GM19397 (cell line): Measurements from ENCODE around the gene MDFI.

Experiments
- ATAC-seq: cut with Tn5 transposase; IDR thresholded peaks from one replicate; pipeline ENCODE4 v1.9.1; 2021; ENCODE audit warnings: mild to moderate bottlenecking, moderate library complexity; ENCODE audit not compliant: unreplicated experiment

The MDFI gene, protein sequence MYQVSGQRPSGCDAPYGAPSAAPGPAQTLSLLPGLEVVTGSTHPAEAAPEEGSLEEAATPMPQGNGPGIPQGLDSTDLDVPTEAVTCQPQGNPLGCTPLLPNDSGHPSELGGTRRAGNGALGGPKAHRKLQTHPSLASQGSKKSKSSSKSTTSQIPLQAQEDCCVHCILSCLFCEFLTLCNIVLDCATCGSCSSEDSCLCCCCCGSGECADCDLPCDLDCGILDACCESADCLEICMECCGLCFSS

GRCh38 chr6:41638002-41638934, at the start of gene MDFI:
Gene MDFI, plus strand, starts transcription at chr6:41638468. Its CDS starts 282 bp downstream, at chr6:41638750.
- ATAC-seq: no peak

DNA sequence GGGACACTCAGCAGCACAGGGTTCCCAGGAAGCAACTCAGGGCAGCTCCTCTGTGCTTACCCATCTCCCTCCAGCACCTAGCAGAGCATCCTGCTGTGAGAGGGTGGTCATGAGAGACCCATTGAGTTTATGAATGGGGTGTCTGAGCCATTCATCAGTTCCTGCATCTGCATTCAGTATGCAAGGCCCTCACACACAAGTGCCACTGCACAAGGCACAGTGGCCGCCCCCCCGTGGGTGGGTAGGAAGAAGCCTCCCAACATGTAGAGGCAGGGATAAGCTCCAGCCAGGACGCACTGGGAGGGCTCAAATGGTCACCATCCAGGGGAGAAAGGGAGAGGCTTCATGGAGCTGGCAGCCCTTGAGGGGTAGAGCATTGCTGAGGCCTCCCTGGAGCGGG, 49.0 kb upstream of the MDFI start:
- ATAC-seq: no peak

DNA sequence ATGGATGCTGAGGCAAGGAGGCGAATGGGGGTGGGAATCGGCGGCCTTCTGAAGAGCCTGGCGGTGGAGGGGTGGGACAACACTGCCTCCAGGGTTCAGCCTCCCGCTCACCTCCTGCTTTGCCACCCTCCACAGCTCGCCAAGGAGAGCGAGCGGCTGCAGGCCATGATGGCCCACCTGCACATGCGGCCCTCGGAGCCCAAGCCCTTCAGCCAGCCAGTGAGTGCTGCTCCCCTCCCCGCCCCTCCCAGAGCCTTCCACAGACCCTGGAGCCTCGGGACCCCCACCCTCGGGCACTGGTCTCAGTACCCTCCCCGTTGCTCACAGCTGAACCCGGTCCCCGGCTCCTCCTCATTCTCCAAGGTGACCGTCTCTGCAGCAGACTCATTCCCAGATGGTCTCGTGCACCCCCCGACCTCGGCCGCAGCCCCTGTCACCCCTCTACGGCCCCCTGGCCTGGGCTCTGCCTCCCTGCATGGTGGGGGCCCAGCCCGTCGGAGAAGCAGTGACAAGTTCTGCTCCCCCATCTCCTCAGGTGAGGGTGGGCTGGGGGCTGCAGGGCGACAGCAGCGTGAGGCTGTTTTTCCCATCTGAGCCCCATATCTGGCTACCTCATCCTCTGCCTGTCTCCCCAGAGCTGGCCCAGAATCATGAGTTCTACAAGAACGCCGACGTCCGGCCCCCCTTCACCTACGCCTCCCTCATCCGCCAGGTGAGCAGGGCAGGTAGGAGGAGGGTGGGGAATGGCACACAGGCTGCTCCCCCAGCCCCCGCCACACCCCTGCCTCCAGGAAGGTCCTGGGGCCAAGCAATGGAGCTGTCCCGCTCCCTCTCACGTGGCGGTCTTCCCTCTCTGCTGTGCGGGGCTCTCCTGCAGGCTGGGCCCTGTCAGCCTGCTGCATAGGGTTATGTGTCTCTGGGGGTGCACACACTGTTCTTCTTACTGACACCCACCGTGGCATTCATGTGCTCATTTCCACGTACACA, 48.3 kb upstream of the MDFI start:
- no peak for ATAC-seq

DNA sequence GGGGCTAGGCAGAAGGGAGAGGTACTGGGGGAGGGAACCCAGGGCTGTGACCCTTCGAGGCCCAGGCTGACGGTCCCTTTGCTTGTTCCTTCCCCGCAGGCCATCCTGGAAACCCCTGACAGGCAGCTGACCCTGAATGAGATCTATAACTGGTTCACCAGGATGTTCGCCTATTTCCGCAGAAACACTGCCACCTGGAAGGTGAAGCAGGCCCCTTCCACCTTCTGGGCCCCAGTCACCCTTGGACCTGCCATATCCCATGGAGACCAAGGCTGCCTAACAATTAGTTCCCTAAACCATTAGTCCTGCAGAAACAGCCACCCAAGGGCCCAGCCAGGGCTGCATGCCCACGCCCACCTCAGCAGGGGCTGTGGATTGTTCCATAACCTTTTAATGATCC, 47.1 kb upstream of the MDFI start:
- no peak for ATAC-seq

- ATAC-seq: no peak
Measured at GRCh38 chr6:41591859-41592502, 46.3 kb upstream of the MDFI start.

DNA sequence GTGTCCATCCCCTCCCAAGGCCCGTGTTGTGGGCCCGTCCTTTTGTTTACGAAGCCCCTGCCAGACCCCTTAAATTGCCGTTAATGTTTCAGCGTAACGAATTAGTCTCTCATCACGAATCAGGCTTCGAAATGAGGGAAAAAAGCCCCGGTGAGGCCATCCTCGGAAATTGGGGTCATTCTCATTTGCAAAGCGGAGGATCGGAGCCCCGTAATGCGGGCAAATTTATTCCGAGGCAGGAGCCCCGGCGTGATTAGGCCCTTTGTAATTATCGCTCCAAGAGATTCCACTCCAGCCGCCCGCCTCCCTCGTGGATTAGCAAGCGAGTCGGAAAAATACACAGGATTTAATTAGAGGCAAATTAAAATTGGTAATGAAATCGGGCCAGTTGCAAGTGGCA, 44.9 kb upstream of the MDFI start:
- no peak for ATAC-seq

DNA sequence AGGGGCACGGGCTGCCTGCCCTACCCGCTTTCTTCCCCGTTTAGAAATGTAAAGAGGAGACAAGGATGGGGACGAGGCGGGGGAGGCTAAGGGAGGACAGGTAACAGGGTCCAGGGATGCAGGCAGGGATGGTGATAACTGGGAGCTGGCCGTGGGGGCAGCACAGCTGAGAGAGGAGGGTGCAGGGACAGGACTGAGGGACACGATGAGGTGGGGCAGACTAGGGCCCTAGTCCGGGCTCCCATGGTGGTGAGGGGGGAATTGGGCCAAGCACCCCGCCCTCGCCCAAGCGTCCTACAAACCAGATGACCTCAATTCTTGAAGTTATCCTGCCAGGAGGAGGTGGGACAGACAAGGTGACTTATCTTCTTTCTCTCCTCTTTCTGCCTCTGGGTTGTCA, 44.4 kb upstream of the MDFI start:
- ATAC-seq: no peak

GRCh38 chr6:41594326-41594725, 43.9 kb upstream of the MDFI start:
- ATAC-seq: no peak

DNA sequence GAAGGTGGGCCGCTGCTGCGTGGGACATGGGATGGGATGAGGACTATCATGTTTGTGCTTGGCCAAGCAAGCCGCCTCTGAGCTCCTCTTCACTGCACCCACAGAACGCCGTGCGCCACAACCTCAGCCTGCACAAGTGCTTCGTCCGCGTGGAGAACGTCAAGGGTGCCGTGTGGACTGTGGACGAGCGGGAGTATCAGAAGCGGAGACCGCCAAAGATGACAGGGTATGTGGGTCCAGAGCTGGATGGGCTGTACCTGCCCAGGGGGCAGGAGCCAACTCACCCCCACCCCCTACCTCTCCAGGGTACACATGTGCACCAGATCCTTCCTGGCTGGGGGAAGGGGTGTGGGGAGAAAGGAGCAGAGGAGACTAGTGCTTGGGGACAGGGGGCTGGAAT, 43.5 kb upstream of the MDFI start:
- ATAC-seq: no peak

DNA sequence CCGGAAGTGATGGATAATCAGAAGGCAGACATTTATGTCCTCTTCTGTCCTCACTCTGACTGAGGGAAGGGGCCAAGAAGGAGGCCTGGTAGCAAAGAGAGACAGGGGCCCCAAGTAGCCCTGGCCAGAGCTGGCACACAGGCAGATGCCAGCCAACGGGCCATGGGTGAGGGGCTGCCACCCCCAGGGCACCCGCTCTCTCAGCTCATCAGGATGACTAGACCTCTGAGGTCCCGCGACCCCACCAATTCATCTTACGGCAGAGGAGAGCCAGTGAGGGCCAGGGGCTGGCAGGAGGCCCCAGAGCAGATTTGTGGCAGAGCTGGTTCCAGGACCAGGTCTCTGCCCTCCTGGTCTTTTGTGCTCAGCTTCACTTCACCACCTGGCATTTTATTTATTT, 43.1 kb upstream of the MDFI start:
- ATAC-seq: no peak

GRCh38 chr6:41596096-41596685, 42.1 kb upstream of the MDFI start:
- no peak for ATAC-seq

DNA sequence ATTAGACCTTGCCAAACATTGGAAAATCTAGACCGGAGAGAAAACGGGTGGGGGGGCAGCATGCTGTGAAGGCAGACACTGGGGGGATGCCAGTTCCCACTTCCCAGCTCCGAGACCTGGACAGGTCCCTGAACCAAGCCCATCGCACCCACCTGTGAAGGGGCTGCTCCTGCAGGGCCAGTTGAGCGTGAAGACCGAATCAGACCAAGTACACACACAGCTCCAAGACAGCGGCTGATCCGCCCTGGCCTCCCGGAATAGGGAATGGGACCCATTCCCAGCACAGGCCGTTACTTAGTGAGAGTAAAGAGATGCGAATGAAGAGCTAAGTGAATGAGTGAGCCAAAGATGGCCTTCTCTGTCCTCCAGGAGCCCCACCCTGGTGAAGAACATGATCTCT, 41.5 kb upstream of the MDFI start:
- ATAC-seq: no peak

- ATAC-seq: no peak
Measured at GRCh38 chr6:41597246-41598000, 40.8 kb upstream of the MDFI start.

- ATAC-seq: no peak
Measured at GRCh38 chr6:41598670-41599014, 39.6 kb upstream of the MDFI start.

DNA sequence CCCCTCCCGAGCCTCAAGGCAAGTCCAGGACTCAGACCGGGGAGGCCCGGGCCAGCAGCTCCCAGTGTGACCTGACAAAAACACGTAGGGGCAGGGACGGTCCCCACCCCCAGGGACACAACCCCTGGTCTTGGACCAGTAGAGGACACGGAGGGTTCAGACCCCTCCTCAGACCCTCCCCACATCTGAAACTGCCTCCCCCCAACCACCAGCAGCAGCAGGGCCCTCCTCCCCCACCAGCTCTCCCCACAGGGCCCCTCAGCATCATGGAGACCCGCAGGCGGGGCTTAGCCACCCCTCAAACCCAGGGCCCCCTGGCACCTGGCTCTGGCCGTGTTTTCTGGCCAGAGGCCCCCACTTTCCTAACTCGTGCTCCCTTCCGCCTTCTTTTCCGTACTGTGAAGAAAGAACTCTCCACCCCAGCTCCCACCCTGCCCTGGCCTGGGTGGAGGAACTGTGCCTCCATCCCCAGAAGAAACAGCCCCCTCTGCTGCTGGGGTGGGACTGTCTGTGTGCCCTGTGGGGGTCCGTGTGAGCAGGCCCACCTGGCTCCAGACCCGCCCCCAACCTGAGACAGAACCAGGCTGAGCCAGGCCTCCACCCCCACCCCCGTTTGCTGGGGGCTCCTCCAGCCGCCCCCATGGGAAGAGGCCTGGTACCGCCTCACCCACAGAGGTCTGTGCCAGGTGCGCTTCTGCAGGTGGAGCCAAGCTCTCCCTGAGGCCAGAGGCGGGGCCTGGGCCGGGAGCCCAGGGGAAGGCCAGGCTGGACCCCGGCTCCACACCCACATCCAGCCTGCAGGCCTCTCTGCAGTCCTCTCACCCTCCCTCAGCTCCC, 39.0 kb upstream of the MDFI start:
- no peak for ATAC-seq

- ATAC-seq: no peak
Measured at GRCh38 chr6:41599852-41600445, 38.3 kb upstream of the MDFI start.

GRCh38 chr6:41600499-41601247, 37.6 kb upstream of the MDFI start:
- no peak for ATAC-seq

DNA sequence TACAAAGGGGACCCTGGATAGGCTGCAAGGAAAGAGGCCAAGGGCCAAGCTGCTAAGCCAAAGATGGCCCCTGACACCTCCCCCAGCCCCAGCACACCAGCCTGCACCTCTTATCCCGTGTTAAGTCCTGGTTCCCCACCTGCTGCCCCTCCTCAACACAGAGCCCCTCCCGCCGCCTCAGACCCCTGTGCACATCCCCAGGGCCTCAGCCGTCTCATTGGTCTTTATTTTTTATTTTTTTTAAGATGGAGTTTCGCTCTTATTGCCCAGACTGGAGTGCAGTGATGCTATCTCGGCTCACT, 37.1 kb upstream of the MDFI start:
- no peak for ATAC-seq
